Measurements from ENCODE around the gene TBC1D1.
A peak's percentile ranks its signal among the peaks of the same experiment; 100 is the strongest.

The TBC1D1 gene

DNA sequence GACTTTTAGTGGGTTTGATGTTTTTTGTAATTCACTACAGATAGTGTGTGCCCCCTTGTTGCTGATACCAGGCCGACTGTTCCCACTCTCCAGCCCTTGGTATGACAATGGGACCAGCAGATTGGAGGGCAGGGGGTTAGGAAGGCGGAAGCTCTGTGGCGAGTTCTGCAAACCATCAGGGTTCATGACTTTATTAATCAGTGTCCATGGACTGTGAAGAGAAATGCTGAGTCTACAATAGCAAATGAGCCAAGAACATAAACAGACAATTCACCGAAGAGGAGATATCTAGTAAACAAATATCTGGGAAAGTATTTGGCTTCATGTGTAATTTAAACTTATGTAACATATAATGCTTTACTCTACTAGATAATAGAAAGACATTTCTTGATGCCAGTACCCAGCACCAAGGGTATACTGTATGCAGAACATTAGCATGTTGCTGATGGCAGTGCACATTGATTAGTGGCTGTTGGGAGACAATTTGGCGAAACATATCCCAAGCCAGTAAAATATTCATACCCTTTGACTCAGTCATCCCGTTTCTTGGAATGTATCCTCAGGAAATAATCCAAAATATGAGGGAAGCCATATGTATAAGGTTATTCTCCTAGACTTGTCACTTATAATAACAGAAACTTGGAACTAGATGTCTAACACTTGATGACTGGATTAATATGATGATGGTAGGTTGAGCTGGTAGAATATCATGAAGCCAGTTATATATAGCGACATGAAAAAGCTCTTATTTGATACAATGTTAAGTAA lies 238.8 kb downstream of the TBC1D1 start:
- DNase-seq: peak; percentile 63
- H2BK15ac ChIP-seq (ENCODE audit: low read depth, poor library complexity, severe bottlenecking): no peak overlapping the region
- H3K14ac ChIP-seq (ENCODE audit: low read length in 2 of 2): no peak overlapping the region

DNA sequence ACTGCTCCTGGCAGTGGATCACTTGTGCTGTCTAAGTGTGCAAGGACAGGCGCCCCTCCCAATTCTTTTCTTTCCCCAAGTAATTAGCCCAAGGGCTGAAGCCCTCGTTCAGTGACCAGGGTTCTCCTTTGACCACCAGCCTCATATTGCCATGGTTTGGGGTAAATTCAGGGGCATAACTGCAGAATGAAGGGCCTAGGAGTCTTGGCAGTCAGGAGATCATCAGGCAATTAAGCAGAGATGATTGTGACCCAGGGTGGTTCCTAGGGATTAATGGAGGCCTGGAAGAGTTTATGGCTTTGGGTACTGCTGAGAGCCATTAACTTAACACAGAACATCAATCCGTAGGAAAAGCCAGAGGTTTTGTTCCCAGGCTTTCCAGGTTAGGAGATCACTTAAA lies 240.0 kb downstream of the TBC1D1 start:
- H3K4me3 ChIP-seq (ENCODE audit: insufficient read depth in 1 of 2, low read depth in 1 of 2, low read length in 2 of 2): no peak overlapping the region
- peaks cover 17% of the 10 kb centered on the region for H3K4me1 ChIP-seq (ENCODE audit: control insufficient read depth, insufficient read depth, low read depth, low read length)
- no peak overlapping the region for H3K27ac ChIP-seq (ENCODE audit: low read length, poor library complexity, severe bottlenecking)
- peak overlapping the region; percentile 7 for H4K8ac ChIP-seq (ENCODE audit: low read length)
- H2AK5ac ChIP-seq (ENCODE audit: low read length, severe bottlenecking): no peak overlapping the region
- peak overlapping the region; percentile 21 for H2BK120ac ChIP-seq (ENCODE audit: low read depth, low read length)
- no peaks in the 10 kb centered on the region for H3K27me3 ChIP-seq (ENCODE audit: control insufficient read depth in 1 of 2, insufficient read depth in 1 of 2, low read length in 2 of 2)
- peak overlapping the region; percentile 88 for H3K9ac ChIP-seq (ENCODE audit: low read length)
- no peak overlapping the region for H3K23ac ChIP-seq (ENCODE audit: low read length in 2 of 2)
- no peak for DNase-seq
- peaks cover 5% of the 10 kb centered on the region in 2 experiments for H3K36me3 ChIP-seq (ENCODE audit: control insufficient read depth in 1 of 2, insufficient read depth in 2 of 2, low read depth in 1 of 2, low read length in 2 of 2)
- H4K91ac ChIP-seq (ENCODE audit: low read length): no peak overlapping the region
- H3K14ac ChIP-seq (ENCODE audit: low read length in 2 of 2): no peak overlapping the region
- peak overlapping the region; percentile 96 for H2BK15ac ChIP-seq (ENCODE audit: low read depth, poor library complexity, severe bottlenecking)
- H3K9me3 ChIP-seq (ENCODE audit: control insufficient read depth, low read length): no peaks in the 10 kb centered on the region
- 80% methylated on average over 2 of the region's 3 CpGs for WGBS
- H2AFZ ChIP-seq (ENCODE audit: low read depth, low read length): no peak overlapping the region
- H3K18ac ChIP-seq (ENCODE audit: low read depth in 1 of 2, low read length in 2 of 2): no peak overlapping the region
- peaks cover 8% of the 10 kb centered on the region for H3K79me1 ChIP-seq (replicated peaks; ENCODE audit: low read length, poor library complexity, severe bottlenecking)
- no peak overlapping the region for H2BK5ac ChIP-seq (ENCODE audit: low read depth, low read length, poor library complexity, severe bottlenecking)
- no peak overlapping the region for H3K4ac ChIP-seq (ENCODE audit: low read depth in 1 of 2, low read length in 2 of 2)
- no peak overlapping the region for H3K4me2 ChIP-seq (ENCODE audit: low read length, poor library complexity, severe bottlenecking)
- peak overlapping the region; percentile 16 to 97 for H2BK12ac ChIP-seq (ENCODE audit: low read length in 2 of 2)

More for the DNA sequence above, 238.8 kb downstream of the TBC1D1 start:
- H3K4ac ChIP-seq (ENCODE audit: low read depth in 1 of 2, low read length in 2 of 2): peak overlapping the region in 1 of 2 experiments; percentile 71
- no peaks in the 10 kb centered on the region for H3K9me3 ChIP-seq (ENCODE audit: control insufficient read depth, low read length)
- H3K36me3 ChIP-seq (ENCODE audit: control insufficient read depth in 1 of 2, insufficient read depth in 2 of 2, low read depth in 1 of 2, low read length in 2 of 2): peaks cover 5 to 9% of the 10 kb centered on the region in 2 experiments
- peaks cover 8% of the 10 kb centered on the region for H3K79me1 ChIP-seq (replicated peaks; ENCODE audit: low read length, poor library complexity, severe bottlenecking)
- no peak overlapping the region for H3K23ac ChIP-seq (ENCODE audit: low read length in 2 of 2)
- H2BK120ac ChIP-seq (ENCODE audit: low read depth, low read length): no peak overlapping the region
- H2AK5ac ChIP-seq (ENCODE audit: low read length, severe bottlenecking): no peak overlapping the region
- H4K8ac ChIP-seq (ENCODE audit: low read length): no peak overlapping the region
- no peak overlapping the region for H3K4me3 ChIP-seq (ENCODE audit: insufficient read depth in 1 of 2, low read depth in 1 of 2, low read length in 2 of 2)
- no peaks in the 10 kb centered on the region for H3K27me3 ChIP-seq (ENCODE audit: control insufficient read depth in 1 of 2, insufficient read depth in 1 of 2, low read length in 2 of 2)
- H2BK5ac ChIP-seq (ENCODE audit: low read depth, low read length, poor library complexity, severe bottlenecking): no peak overlapping the region
- no peak overlapping the region for H3K18ac ChIP-seq (ENCODE audit: low read depth in 1 of 2, low read length in 2 of 2)
- H4K91ac ChIP-seq (ENCODE audit: low read length): no peak overlapping the region
- peaks cover 17% of the 10 kb centered on the region for H3K4me1 ChIP-seq (ENCODE audit: control insufficient read depth, insufficient read depth, low read depth, low read length)
- H3K9ac ChIP-seq (ENCODE audit: low read length): peak overlapping the region; percentile 58
- H2AFZ ChIP-seq (ENCODE audit: low read depth, low read length): no peak overlapping the region
- 63% methylated on average over 4 of the region's 7 CpGs for WGBS
- H3K4me2 ChIP-seq (ENCODE audit: low read length, poor library complexity, severe bottlenecking): no peak overlapping the region
- peak overlapping the region in 1 of 2 experiments; percentile 79 for H2BK12ac ChIP-seq (ENCODE audit: low read length in 2 of 2)
- H3K27ac ChIP-seq (ENCODE audit: low read length, poor library complexity, severe bottlenecking): no peak overlapping the region

DNA sequence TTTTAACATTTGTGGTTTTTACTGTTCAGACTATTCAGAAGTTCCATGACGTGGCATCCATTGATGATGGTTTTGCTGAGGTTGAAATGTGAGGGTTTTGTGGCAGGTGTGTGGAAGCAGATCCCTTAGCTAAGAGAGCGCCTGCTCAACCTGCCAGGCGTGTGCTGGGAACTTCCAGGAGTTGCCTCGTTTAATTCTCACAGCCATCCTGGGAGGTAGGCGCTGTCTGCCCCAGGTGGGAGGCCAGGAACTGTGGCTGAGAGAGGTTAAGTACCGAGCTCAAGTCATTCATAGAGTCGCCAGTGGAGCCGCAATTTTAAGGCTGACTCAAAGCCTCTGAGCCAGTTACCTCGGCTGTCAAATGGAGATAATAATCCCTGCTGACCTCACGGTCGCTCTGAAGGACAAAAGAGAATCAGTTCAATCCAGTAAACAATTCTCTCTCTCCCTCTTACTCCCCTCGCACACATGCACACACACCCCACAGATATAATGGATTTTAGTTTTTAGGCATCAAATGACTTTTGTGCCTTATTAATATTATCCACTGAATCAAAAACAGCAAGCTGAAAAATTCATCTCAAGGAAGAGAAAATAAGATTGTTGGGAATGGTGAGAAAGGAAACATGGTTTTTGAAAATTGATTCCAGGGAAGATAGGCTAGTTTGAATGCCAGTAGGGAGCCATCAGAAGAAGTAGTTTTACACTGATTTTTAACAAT lies 240.6 kb downstream of the TBC1D1 start:
- H3K9ac ChIP-seq (ENCODE audit: low read length): peak overlapping the region; percentile 88
- no peaks in the 10 kb centered on the region for H3K27me3 ChIP-seq (ENCODE audit: control insufficient read depth in 1 of 2, insufficient read depth in 1 of 2, low read length in 2 of 2)
- no peak overlapping the region for H3K14ac ChIP-seq (ENCODE audit: low read length in 2 of 2)
- H3K4me2 ChIP-seq (ENCODE audit: low read length, poor library complexity, severe bottlenecking): no peak overlapping the region
- peaks cover 17% of the 10 kb centered on the region for H3K4me1 ChIP-seq (ENCODE audit: control insufficient read depth, insufficient read depth, low read depth, low read length)
- peak overlapping the region; percentile 39 for H2AK5ac ChIP-seq (ENCODE audit: low read length, severe bottlenecking)
- peak; percentile 65 for DNase-seq
- peaks cover 8% of the 10 kb centered on the region for H3K79me1 ChIP-seq (replicated peaks; ENCODE audit: low read length, poor library complexity, severe bottlenecking)
- no peaks in the 10 kb centered on the region for H3K9me3 ChIP-seq (ENCODE audit: control insufficient read depth, low read length)
- 32% methylated on average over 10 of the region's 12 CpGs for WGBS
- H2BK15ac ChIP-seq (ENCODE audit: low read depth, poor library complexity, severe bottlenecking): no peak overlapping the region
- no peak overlapping the region for H2AFZ ChIP-seq (ENCODE audit: low read depth, low read length)
- H2BK120ac ChIP-seq (ENCODE audit: low read depth, low read length): peak overlapping the region; percentile 78
- H4K8ac ChIP-seq (ENCODE audit: low read length): peak overlapping the region; percentile 79
- H3K27ac ChIP-seq (ENCODE audit: low read length, poor library complexity, severe bottlenecking): peak overlapping the region; percentile 36
- peak overlapping the region; percentile 22 to 58 for H3K18ac ChIP-seq (ENCODE audit: low read depth in 1 of 2, low read length in 2 of 2)
- peak overlapping the region; percentile 81 to 94 for H2BK12ac ChIP-seq (ENCODE audit: low read length in 2 of 2)
- peaks cover 5% of the 10 kb centered on the region in 2 experiments for H3K36me3 ChIP-seq (ENCODE audit: control insufficient read depth in 1 of 2, insufficient read depth in 2 of 2, low read depth in 1 of 2, low read length in 2 of 2)
- peak overlapping the region in 1 of 2 experiments; percentile 28 for H3K4me3 ChIP-seq (ENCODE audit: insufficient read depth in 1 of 2, low read depth in 1 of 2, low read length in 2 of 2)
- no peak overlapping the region for H2BK5ac ChIP-seq (ENCODE audit: low read depth, low read length, poor library complexity, severe bottlenecking)
- H3K4ac ChIP-seq (ENCODE audit: low read depth in 1 of 2, low read length in 2 of 2): peak overlapping the region in 1 of 2 experiments; percentile 5
- peak overlapping the region; percentile 91 for H4K91ac ChIP-seq (ENCODE audit: low read length)
- H3K23ac ChIP-seq (ENCODE audit: low read length in 2 of 2): no peak overlapping the region

DNA sequence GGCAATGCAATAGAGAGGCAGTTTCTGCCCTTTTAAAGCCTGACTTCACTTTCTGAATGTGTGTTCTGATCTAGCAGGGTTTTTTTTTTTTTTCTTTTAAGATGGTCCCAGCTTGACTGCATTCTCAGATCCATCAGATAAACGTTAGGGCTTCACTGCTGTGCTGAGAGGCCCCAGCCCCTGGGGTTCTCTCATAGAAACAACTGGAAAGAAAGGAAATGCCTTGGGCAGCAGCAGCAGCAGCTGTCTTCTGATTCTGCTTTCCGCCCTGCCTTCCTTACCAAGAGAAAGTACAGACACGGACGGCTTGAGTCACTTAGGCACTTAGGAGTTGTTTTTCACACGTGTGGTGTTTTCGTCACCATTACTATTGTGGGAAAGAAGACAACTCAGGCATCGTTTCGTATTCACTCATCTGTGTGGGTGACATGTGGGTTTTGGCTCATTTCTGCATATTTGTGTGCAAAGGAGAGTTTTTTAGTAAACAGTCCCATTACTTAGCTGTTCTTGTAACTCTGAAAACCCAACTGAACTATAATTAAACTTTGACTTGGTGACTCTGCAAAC lies 241.3 kb downstream of the TBC1D1 start:
- no peak overlapping the region for H2BK15ac ChIP-seq (ENCODE audit: low read depth, poor library complexity, severe bottlenecking)
- WGBS: under 1% methylated on average over 7 of the region's 8 CpGs
- no peaks in the 10 kb centered on the region for H3K9me3 ChIP-seq (ENCODE audit: control insufficient read depth, low read length)
- peak overlapping the region; percentile 88 for H3K9ac ChIP-seq (ENCODE audit: low read length)
- no peak overlapping the region for H2BK12ac ChIP-seq (ENCODE audit: low read length in 2 of 2)
- peaks cover 17% of the 10 kb centered on the region for H3K4me1 ChIP-seq (ENCODE audit: control insufficient read depth, insufficient read depth, low read depth, low read length)
- H2BK120ac ChIP-seq (ENCODE audit: low read depth, low read length): no peak overlapping the region
- no peak overlapping the region for H4K8ac ChIP-seq (ENCODE audit: low read length)
- H4K91ac ChIP-seq (ENCODE audit: low read length): no peak overlapping the region
- no peak overlapping the region for H3K4ac ChIP-seq (ENCODE audit: low read depth in 1 of 2, low read length in 2 of 2)
- peaks cover 6 to 10% of the 10 kb centered on the region in 2 experiments for H3K36me3 ChIP-seq (ENCODE audit: control insufficient read depth in 1 of 2, insufficient read depth in 2 of 2, low read depth in 1 of 2, low read length in 2 of 2)
- H3K79me1 ChIP-seq (replicated peaks; ENCODE audit: low read length, poor library complexity, severe bottlenecking): peaks cover 7% of the 10 kb centered on the region
- H3K4me2 ChIP-seq (ENCODE audit: low read length, poor library complexity, severe bottlenecking): no peak overlapping the region
- no peak overlapping the region for H2BK5ac ChIP-seq (ENCODE audit: low read depth, low read length, poor library complexity, severe bottlenecking)
- no peaks in the 10 kb centered on the region for H3K27me3 ChIP-seq (ENCODE audit: control insufficient read depth in 1 of 2, insufficient read depth in 1 of 2, low read length in 2 of 2)
- peak overlapping the region; percentile 36 for H3K27ac ChIP-seq (ENCODE audit: low read length, poor library complexity, severe bottlenecking)
- no peak overlapping the region for H2AK5ac ChIP-seq (ENCODE audit: low read length, severe bottlenecking)
- H3K18ac ChIP-seq (ENCODE audit: low read depth in 1 of 2, low read length in 2 of 2): no peak overlapping the region
- H2AFZ ChIP-seq (ENCODE audit: low read depth, low read length): no peak overlapping the region
- peak overlapping the region in 1 of 2 experiments; percentile 28 for H3K4me3 ChIP-seq (ENCODE audit: insufficient read depth in 1 of 2, low read depth in 1 of 2, low read length in 2 of 2)
- peak; percentile 100 for DNase-seq
- no peak overlapping the region for H3K23ac ChIP-seq (ENCODE audit: low read length in 2 of 2)
- H3K14ac ChIP-seq (ENCODE audit: low read length in 2 of 2): no peak overlapping the region

All from mesenchymal stem cell (in vitro differentiated cells and primary cell).